Neuronal stem cell (in vitro differentiated cells): ENCODE results near the gene RER1.

Experiments used
- DNase-seq: peaks from one replicate; pipeline ENCODE4 v3.0.0-alpha.2; 2013; ENCODE audit warnings: low spot score
- H2AFZ ChIP-seq: one replicate; pipeline ENCODE4 v1.6.1; 2013; ENCODE audit warnings: mild to moderate bottlenecking, low read length, inconsistent platforms
- H2AK5ac ChIP-seq: 2 replicates; pipeline ENCODE4 v1.6.1; 2013; ENCODE audit warnings: low read depth, mild to moderate bottlenecking, inconsistent platforms, low read length, moderate library complexity, mixed read lengths
- H2BK120ac ChIP-seq: 2 replicates; pipeline ENCODE4 v1.6.1; 2013; ENCODE audit warnings: low read depth, mild to moderate bottlenecking, inconsistent platforms, low read length, moderate library complexity, mixed read lengths
- H2BK12ac ChIP-seq: one replicate; pipeline ENCODE4 v1.6.1; 2013; ENCODE audit warnings: low read length, inconsistent platforms
- H2BK15ac ChIP-seq: 2 replicates; pipeline ENCODE4 v1.6.1; 2013; ENCODE audit warnings: mild to moderate bottlenecking, low read length, inconsistent platforms, mixed read lengths
- H2BK5ac ChIP-seq: one replicate; pipeline ENCODE4 v1.6.1; 2013; ENCODE audit warnings: inconsistent platforms, mild to moderate bottlenecking, low read length, moderate library complexity
- H3K14ac ChIP-seq: one replicate; pipeline ENCODE4 v1.6.1; 2013; ENCODE audit warnings: low read length, inconsistent platforms
- H3K18ac ChIP-seq: 2 replicates; pipeline ENCODE4 v1.6.1; 2013; ENCODE audit warnings: low read length, inconsistent platforms
- H3K23ac ChIP-seq: 2 replicates; pipeline ENCODE4 v1.6.1; 2013; ENCODE audit warnings: low read depth, mild to moderate bottlenecking, mixed read lengths, low read length, inconsistent platforms; ENCODE audit not compliant: poor library complexity
- H3K27ac ChIP-seq: replicated peaks from 3 replicates; pipeline ENCODE4 v1.5.1; 2013; ENCODE audit warnings: low read length, inconsistent platforms
- H3K27me3 ChIP-seq, 3 experiments: 2 replicates each; pipeline ENCODE4 v1.6.1; 2013; ENCODE audit warnings: low read length in 3 of 3, mild to moderate bottlenecking in 2 of 3, inconsistent platforms in 1 of 3, low read depth in 1 of 3, mixed read lengths in 1 of 3, moderate library complexity in 1 of 3; ENCODE audit not compliant: control insufficient read depth in 3 of 3, insufficient read depth in 3 of 3
- H3K36me3 ChIP-seq, 2 donors: replicated peaks in 1 of 2; 2 replicates each; pipeline ENCODE4 v1.6.1; 2013; ENCODE audit warnings: low read length in 2 of 2; ENCODE audit not compliant: control insufficient read depth in 2 of 2, insufficient read depth in 2 of 2
- H3K4ac ChIP-seq: 2 replicates; pipeline ENCODE4 v1.6.1; 2013; ENCODE audit warnings: inconsistent platforms, mild to moderate bottlenecking, low read length, moderate library complexity
- H3K4me1 ChIP-seq, 2 donors: 1 replicate in 1 of 2; 2 replicates in 1 of 2; pipeline ENCODE4 v1.6.1; 2013; ENCODE audit warnings: low read length in 2 of 2, low read depth in 1 of 2; ENCODE audit not compliant: control insufficient read depth in 2 of 2, insufficient read depth in 1 of 2
- H3K4me2 ChIP-seq: one replicate; pipeline ENCODE4 v1.6.1; 2013; ENCODE audit warnings: mild to moderate bottlenecking, low read length, inconsistent platforms; ENCODE audit not compliant: insufficient read depth, poor library complexity, severe bottlenecking
- H3K4me3 ChIP-seq, 2 donors: 2 replicates each; pipeline ENCODE4 v1.5.1; 2013; ENCODE audit warnings: low read length in 2 of 2, mild to moderate bottlenecking in 2 of 2, inconsistent platforms in 1 of 2, moderate library complexity in 1 of 2
- H3K79me1 ChIP-seq: one replicate; pipeline ENCODE4 v1.6.1; 2013; ENCODE audit warnings: low read depth, mild to moderate bottlenecking, inconsistent platforms, low read length, moderate library complexity
- H3K9ac ChIP-seq: one replicate; pipeline ENCODE4 v1.6.1; 2013; ENCODE audit warnings: mild to moderate bottlenecking, low read depth, low read length, inconsistent platforms; ENCODE audit not compliant: poor library complexity
- H3K9me3 ChIP-seq, 2 donors: replicated peaks in 1 of 2; 2 replicates each; pipeline versions ENCODE3 to v1.6.1; 2013; ENCODE audit warnings: low read length in 2 of 2, mild to moderate bottlenecking in 2 of 2, inconsistent platforms in 1 of 2, low read depth in 1 of 2, mixed read lengths in 1 of 2, moderate library complexity in 1 of 2; ENCODE audit not compliant: control insufficient read depth in 2 of 2, insufficient read depth in 1 of 2
- H4K8ac ChIP-seq: one replicate; pipeline ENCODE4 v1.6.1; 2013; ENCODE audit warnings: low read depth, mild to moderate bottlenecking, inconsistent platforms, low read length, moderate library complexity
- H4K91ac ChIP-seq: one replicate; pipeline ENCODE4 v1.6.1; 2013; ENCODE audit warnings: low read length, low read depth, mild to moderate bottlenecking, inconsistent platforms; ENCODE audit not compliant: poor library complexity
- WGBS, 2 donors: extraction: QIAGEN DNeasy Blood & Tissue Kit; methylation state at CpG; one replicate each; pipeline ENCODE4 v1.1.7; 2013; ENCODE audit warnings: missing lambda C conversion rate in 2 of 2, mixed read lengths in 1 of 2; ENCODE audit not compliant: insufficient read length in 2 of 2, insufficient replicate concordance in 1 of 2; ENCODE audit errors: extremely low coverage in 2 of 2; 5-methylcytosine and 5-hydroxymethylcytosine counted together

The RER1 gene

GRCh38 chr1:2368053-2368744 lies 23.4 kb upstream of the RER1 start:
- Histone ChIP-seq H3K4me1 (no peaks in the 10 kb centered on the region), H4K91ac (no peak overlapping the region), H3K14ac (no peak overlapping the region), H4K8ac (no peak overlapping the region), H2BK12ac (no peak overlapping the region), H2BK5ac (no peak overlapping the region), H2AFZ (no peak overlapping the region), H3K18ac (no peak overlapping the region), H3K4me2 (no peak overlapping the region), H2BK120ac (no peak overlapping the region), H3K23ac (no peak overlapping the region), H3K27me3 (no peaks in the 10 kb centered on the region), H3K9ac (no peak overlapping the region), H2BK15ac (no peak overlapping the region), H2AK5ac (peak overlapping the region; percentile 54), H3K4ac (no peak overlapping the region), H3K9me3 (peaks cover 4 to 9% of the 10 kb centered on the region in 2 donors), H3K36me3 (peaks cover 5 to 21% of the 10 kb centered on the region in 2 donors), H3K27ac (no peak overlapping the region), H3K4me3 (no peak overlapping the region), H3K79me1 (peaks cover 6% of the 10 kb centered on the region)
- no CpG with 5 or more reads among the region's 8 CpGs for WGBS, 2 donors
- no peak for DNase-seq

- Histone ChIP-seq H4K91ac (peak overlapping the region; percentile 53), H3K4me2 (no peak overlapping the region), H3K27me3 (no peaks in the 10 kb centered on the region), H3K9ac (peak overlapping the region; percentile 70), H3K14ac (peak overlapping the region; percentile 71), H3K27ac (no peak overlapping the region), H3K4ac (no peak overlapping the region), H2BK5ac (peak overlapping the region; percentile 39), H3K4me1 (peaks cover 3 to 4% of the 10 kb centered on the region in 2 donors), H3K23ac (peak overlapping the region; percentile 2), H2BK120ac (no peak overlapping the region), H2BK12ac (peak overlapping the region; percentile 22), H4K8ac (no peak overlapping the region), H2AK5ac (peak overlapping the region; percentile 88), H3K18ac (peak overlapping the region; percentile 58), H3K4me3 (no peak overlapping the region), H3K79me1 (peaks cover 6% of the 10 kb centered on the region), H2AFZ (no peak overlapping the region), H3K9me3 (peaks cover 4% of the 10 kb centered on the region in 2 donors), H3K36me3 (peaks cover 5 to 16% of the 10 kb centered on the region in 2 donors), H2BK15ac (no peak overlapping the region)
- DNase-seq = no peak
- WGBS, 2 donors = no CpG with 5 or more reads among the region's 36 CpGs
These were observed 18.8 kb upstream of the RER1 start for GRCh38 chr1:2372551-2373490.

- Histone ChIP-seq H3K4ac (no peak overlapping the region), H3K4me1 (peaks cover 3 to 4% of the 10 kb centered on the region in 2 donors), H3K4me3 (no peak overlapping the region), H2AK5ac (peak overlapping the region; percentile 88), H3K9ac (no peak overlapping the region), H3K9me3 (no peaks in the 10 kb centered on the region), H2AFZ (no peak overlapping the region), H2BK120ac (peak overlapping the region; percentile 61), H3K23ac (no peak overlapping the region), H3K79me1 (peaks cover 6% of the 10 kb centered on the region), H4K8ac (peak overlapping the region; percentile 92), H3K27ac (no peak overlapping the region), H2BK15ac (peak overlapping the region; percentile 21), H2BK5ac (peak overlapping the region; percentile 53), H3K36me3 (peaks cover 2 to 12% of the 10 kb centered on the region in 2 donors), H3K4me2 (no peak overlapping the region), H3K18ac (peak overlapping the region; percentile 48), H4K91ac (no peak overlapping the region), H2BK12ac (peak overlapping the region; percentile 58), H3K27me3 (no peaks in the 10 kb centered on the region), H3K14ac (no peak overlapping the region)
- DNase-seq = no peak
- WGBS, 2 donors = no CpG with 5 or more reads among the region's 20 CpGs
These were observed 17.9 kb upstream of the RER1 start for GRCh38 chr1:2373551-2374251.
